HepG2 (cell line): ENCODE measurements around the gene NAPB. TPM values are rescaled to one million over a fixed set of nuclear protein-coding genes. Genes with fewer than 3 reads are reported as not detected.

Experiments used
- ARID2 ChIP-seq: sonication (generic); formaldehyde crosslinking; IDR thresholded peaks from 2 replicates; pipeline ENCODE4 v1.8.1; 2022; ENCODE audit warnings: mild to moderate bottlenecking, missing genetic modification reagents, borderline replicate concordance
- EHMT2 ChIP-seq: fragments of 200-600 bp; sonication (generic); IDR thresholded peaks from 2 replicates; pipeline ENCODE4 v1.7.0; 2017; ENCODE audit warnings: antibody characterized with exemption, low read depth, low read length, borderline replicate concordance
- ELK4 ChIP-seq: sonication (generic); formaldehyde crosslinking; IDR thresholded peaks from 2 replicates; pipeline ENCODE4 v1.9.0; 2021; ENCODE audit warnings: missing genetic modification reagents, borderline replicate concordance
- KDM5A ChIP-seq: fragments of 200-600 bp; sonication (generic); IDR thresholded peaks from 2 replicates; pipeline ENCODE4 v1.7.0; 2018; ENCODE audit warnings: antibody characterized with exemption, mild to moderate bottlenecking, low read length, borderline replicate concordance
- KLF6 ChIP-seq: IDR thresholded peaks from 2 replicates; pipeline ENCODE4 v1.8.0; 2016; ENCODE audit warnings: missing biosample characterization, missing genetic modification reagents
- MNT ChIP-seq: fragments of 450-650 bp; IDR thresholded peaks from 2 replicates; pipeline ENCODE4 v1.6.1; 2016
- MYC ChIP-seq: sonication (generic); formaldehyde crosslinking; IDR thresholded peaks from 2 replicates; pipeline ENCODE4 v1.9.0; 2021; ENCODE audit warnings: missing genetic modification reagents, borderline replicate concordance
- PPARG ChIP-seq: conservative IDR thresholded peaks from 2 replicates; pipeline ENCODE4 v1.6.1; 2016; ENCODE audit warnings: missing biosample characterization, missing genetic modification reagents
- RFX1 ChIP-seq: fragments of 450-650 bp; IDR thresholded peaks from 2 replicates; pipeline ENCODE4 v1.6.1; 2017
- SMAD1 ChIP-seq: sonication (generic); formaldehyde crosslinking; IDR thresholded peaks from 2 replicates; pipeline ENCODE4 v1.4.0; 2020; ENCODE audit warnings: missing genetic modification reagents, low read depth, mild to moderate bottlenecking, borderline replicate concordance
- SP140L ChIP-seq: sonication (generic); formaldehyde crosslinking; IDR thresholded peaks from 2 replicates; pipeline ENCODE4 v1.4.0; 2020; ENCODE audit warnings: missing genetic modification reagents, borderline replicate concordance
- SRY ChIP-seq: sonication (generic); formaldehyde crosslinking; IDR thresholded peaks from 2 replicates; pipeline ENCODE4 v1.8.0; 2022; ENCODE audit warnings: mild to moderate bottlenecking, missing genetic modification reagents
- TERF1 ChIP-seq: sonication (generic); formaldehyde crosslinking; IDR thresholded peaks from 2 replicates; pipeline ENCODE4 v1.8.0; 2022; ENCODE audit warnings: mild to moderate bottlenecking, missing genetic modification reagents, moderate library complexity
- THYN1 ChIP-seq: sonication (generic); formaldehyde crosslinking; IDR thresholded peaks from 2 replicates; pipeline ENCODE4 v1.8.1; 2023; ENCODE audit warnings: low read depth, mild to moderate bottlenecking, moderate library complexity, missing genetic modification reagents, borderline replicate concordance
- U2AF1 ChIP-seq: fragments of 200-400 bp; formaldehyde crosslinking; optimal IDR thresholded peaks from 2 replicates; pipeline ENCODE3; 2017; ENCODE audit warnings: mild to moderate bottlenecking, low read depth, low read length
- ZFP37 ChIP-seq: sonication (generic); formaldehyde crosslinking; IDR thresholded peaks from 2 replicates; pipeline ENCODE4 v1.4.0; 2020; ENCODE audit warnings: missing genetic modification reagents, borderline replicate concordance
- ZNF33B ChIP-seq: sonication (generic); formaldehyde crosslinking; IDR thresholded peaks from 2 replicates; pipeline ENCODE4 v1.5.1; 2020; ENCODE audit warnings: mild to moderate bottlenecking, missing genetic modification reagents
- ZNF597 ChIP-seq: sonication (generic); formaldehyde crosslinking; IDR thresholded peaks from 2 replicates; pipeline ENCODE4 v1.5.0; 2020; ENCODE audit warnings: missing genetic modification reagents
- ZNF652 ChIP-seq: IDR thresholded peaks from 2 replicates; pipeline ENCODE4 v1.6.1; 2016; ENCODE audit warnings: low read depth, borderline replicate concordance
- ZNF691 ChIP-seq: sonication (generic); formaldehyde crosslinking; IDR thresholded peaks from 2 replicates; pipeline ENCODE4 v1.4.0; 2020; ENCODE audit warnings: missing genetic modification reagents, low read depth, mild to moderate bottlenecking, borderline replicate concordance
- polyA plus RNA-seq, 8 experiments: library from polyadenylated mRNA; depleted of rRNA in 3 of 8; stranded (reverse) in 7 of 8; unstranded in 1 of 8; fragments of >200 nt; fragmentation: Illumina TruSeq in 4 of 8; extraction: Trizol in 4 of 8; gene quantifications; 2 replicates each; pipeline versions ENCODE4 v1.2.1 to v1.2.3, GENCODE V29; 2011 to 2016; ENCODE audit warnings: low read depth in 4 of 8, missing spikeins in 1 of 8, mixed read lengths in 1 of 8; ENCODE audit not compliant: insufficient read depth in 1 of 8
- total RNA-seq, 5 experiments: library from RNA; depleted of rRNA; stranded (reverse); fragments of >200 nt; fragmentation: Illumina TruSeq; extraction: Trizol; gene quantifications; 2 replicates each; pipeline ENCODE4 v1.2.3, GENCODE V29; 2016; ENCODE audit warnings: low read depth in 1 of 5

NAPB gene
- total and polyA plus RNA-seq, 2 of the 13 experiments (the other 11 are each of a cell fraction or from before 2014, with no cell fraction given), result 15.2 to 16.1 TPM

GRCh38 chr20:23386304-23387117 lies 34.8 kb downstream of the NAPB start (continued):
- no peak for TF ChIP-seq SRY (CRISPR knock-in tag)
- TF ChIP-seq SMAD1, result no peak
- no peak for TF ChIP-seq ARID2
- TF ChIP-seq ZNF691 (CRISPR knock-in tag), result no peak
- TF ChIP-seq EHMT2, result no peak
- TF ChIP-seq MNT, result no peak
- TF ChIP-seq RFX1, result no peak
- TF ChIP-seq ZNF652 (CRISPR knock-in tag), result 0 out of 2 replicates have a peak, but pooled peaks have one; percentile 13
- TF ChIP-seq U2AF1, result no peak
- no peak for TF ChIP-seq MYC (CRISPR knock-in tag)
- no peak for TF ChIP-seq ZNF597 (CRISPR knock-in tag)
- no peak for TF ChIP-seq KDM5A
- TF ChIP-seq SP140L (CRISPR knock-in tag), result no peak
- no peak for TF ChIP-seq ELK4 (CRISPR knock-in tag)
- peak; percentile 73 for TF ChIP-seq PPARG (CRISPR knock-in tag)
- no peak for TF ChIP-seq TERF1 (CRISPR knock-in tag)
- TF ChIP-seq THYN1 (CRISPR knock-in tag), result no peak
- TF ChIP-seq KLF6 (CRISPR knock-in tag), result no peak
- TF ChIP-seq ZNF33B (CRISPR knock-in tag), result no peak
- TF ChIP-seq ZFP37 (CRISPR knock-in tag), result 0 out of 2 replicates have a peak, but pooled peaks have one; percentile 23
